ENCODE measurements around the gene B4GALNT3.
A peak's percentile ranks its signal among the peaks of the same experiment; 100 is the strongest.

The B4GALNT3 gene

GRCh38 chr12:510071-510825 is 50.5 kb downstream of the B4GALNT3 start:
- no peak for DNase-seq

- DNase-seq, result no peak
These were observed 53.2 kb downstream of the B4GALNT3 start for GRCh38 chr12:512933-513332.

GRCh38 chr12:513446-513845 is 53.7 kb downstream of the B4GALNT3 start:
- DNase-seq, result no peak

- no peak for DNase-seq
These were observed 57.8 kb downstream of the B4GALNT3 start for GRCh38 chr12:517538-517937.

- DNase-seq, result no peak
These were observed 60.4 kb downstream of the B4GALNT3 start for GRCh38 chr12:520119-520518.

GRCh38 chr12:522692-523378 is 63.1 kb downstream of the B4GALNT3 start:
- DNase-seq, result no peak

- DNase-seq, result no peak
These were observed 64.6 kb downstream of the B4GALNT3 start for GRCh38 chr12:524167-524951.

- DNase-seq, result no peak
These were observed 66.3 kb downstream of the B4GALNT3 start for GRCh38 chr12:526089-526488.

- no peak for DNase-seq
These were observed 67.5 kb downstream of the B4GALNT3 start for GRCh38 chr12:527241-527640.

GRCh38 chr12:527729-528128 is 68.0 kb downstream of the B4GALNT3 start:
- no peak for DNase-seq

GRCh38 chr12:530308-530707 is 70.6 kb downstream of the B4GALNT3 start:
- no peak for DNase-seq

- no peak for DNase-seq
These were observed 71.1 kb downstream of the B4GALNT3 start for GRCh38 chr12:530821-531220.

GRCh38 chr12:531951-532585 is 72.3 kb downstream of the B4GALNT3 start:
- DNase-seq, result no peak

GRCh38 chr12:532908-533565 is 73.3 kb downstream of the B4GALNT3 start:
- DNase-seq, result peak; percentile 81

- no peak for DNase-seq
These were observed 74.0 kb downstream of the B4GALNT3 start for GRCh38 chr12:533718-534117.

GRCh38 chr12:534216-534615 is 74.5 kb downstream of the B4GALNT3 start:
- DNase-seq, result no peak

- no peak for DNase-seq
These were observed 75.7 kb downstream of the B4GALNT3 start for GRCh38 chr12:535396-535795.

GRCh38 chr12:536751-537245 is 77.1 kb downstream of the B4GALNT3 start:
- DNase-seq, result no peak

- DNase-seq, result no peak
These were observed 78.0 kb downstream of the B4GALNT3 start for GRCh38 chr12:537772-538171.

- DNase-seq, result no peak
These were observed 79.2 kb downstream of the B4GALNT3 start for GRCh38 chr12:538731-539539.

GRCh38 chr12:539540-540310 is 80.0 kb downstream of the B4GALNT3 start:
- no peak for DNase-seq

Measured in amniotic stem cell (primary cell).